Measurements from ENCODE around the gene AAK1.
"Not testable (repeated sequence)": the region's sequence is repeated elsewhere in the genome, so short reads cannot be mapped to it uniquely, and the experiment has no call there.

The AAK1 gene

DNA sequence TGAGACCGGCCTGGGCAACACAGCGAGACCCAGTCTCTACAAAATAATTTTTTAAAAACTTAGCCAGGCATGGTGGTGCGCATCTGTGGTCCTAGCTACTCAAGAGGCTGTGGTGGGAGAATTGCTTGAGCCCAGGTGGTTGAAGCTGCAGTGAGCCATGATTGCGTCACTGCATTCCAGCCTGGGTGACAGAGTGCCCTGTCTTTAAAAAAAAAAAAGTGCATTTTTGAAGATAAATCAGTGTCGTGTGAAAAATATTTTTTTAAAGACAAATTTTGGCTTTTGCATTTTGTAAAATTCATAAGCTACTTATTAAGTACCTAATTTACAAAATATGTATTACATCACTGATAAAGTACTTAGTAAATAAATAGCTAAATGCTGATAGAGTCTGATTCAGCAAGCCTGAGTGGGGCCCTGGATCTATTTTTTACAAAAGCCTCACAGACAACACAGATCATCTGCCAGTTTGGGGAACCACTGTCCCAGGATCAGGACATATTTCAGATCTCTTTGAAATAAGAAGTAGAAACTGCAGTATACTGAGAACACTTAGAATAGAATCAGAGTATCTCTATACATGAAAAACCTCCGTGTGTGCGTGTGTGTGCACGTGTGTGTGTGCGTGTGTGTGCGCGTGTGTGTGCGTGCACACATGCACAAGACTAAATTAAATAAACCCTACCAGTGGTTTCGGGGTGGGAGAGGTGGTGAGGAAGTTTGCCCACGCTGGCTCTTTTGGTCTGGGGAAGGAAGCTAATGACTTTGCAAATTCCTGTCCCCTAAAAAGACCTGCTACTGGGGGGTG is 61.6 kb downstream of the AAK1 start:
- Histone ChIP-seq H3K9ac (ENCODE audit: low read depth, low read length) (no peak overlapping the region), H3K27ac (ENCODE audit: low read depth, low read length) (no peak overlapping the region), H3K4me1 (ENCODE audit: insufficient read depth, low read length) (peaks cover 41% of the 10 kb centered on the region), H3K9me3 (ENCODE audit: insufficient read depth, low read depth, low read length) (no peaks in the 10 kb centered on the region), H3K4me3 (ENCODE audit: low read length) (no peak overlapping the region), H3K36me3 (ENCODE audit: insufficient read depth, low read length) (no peaks in the 10 kb centered on the region), H3K27me3 (ENCODE audit: insufficient read depth, low read length) (no peaks in the 10 kb centered on the region)
- WGBS, result 84% methylated on average over 12 of the region's 14 CpGs

DNA sequence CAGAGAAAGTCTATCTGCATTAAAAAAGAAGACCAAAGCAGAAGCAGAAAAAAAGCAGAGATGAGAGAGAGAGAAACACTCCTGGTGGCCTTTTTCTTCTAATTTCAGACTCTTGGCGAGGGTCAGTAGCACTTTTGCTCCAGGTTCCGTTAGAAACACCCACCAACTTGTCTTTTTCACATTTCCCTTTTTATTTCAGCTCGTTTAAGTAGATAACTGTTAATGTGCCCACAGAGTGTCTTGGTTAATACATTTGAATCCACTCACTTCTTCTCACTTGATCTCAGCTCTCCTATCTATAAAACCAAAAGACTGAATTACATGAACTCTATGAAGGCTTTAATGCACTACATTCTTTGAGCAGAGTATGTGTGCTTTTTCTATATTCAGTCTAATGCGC is 63.1 kb downstream of the AAK1 start:
- H3K36me3 ChIP-seq (ENCODE audit: insufficient read depth, low read length), result no peaks in the 10 kb centered on the region
- no peak overlapping the region for H3K27ac ChIP-seq (ENCODE audit: low read depth, low read length)
- no peaks in the 10 kb centered on the region for H3K27me3 ChIP-seq (ENCODE audit: insufficient read depth, low read length)
- peaks cover 29% of the 10 kb centered on the region for H3K4me1 ChIP-seq (ENCODE audit: insufficient read depth, low read length)
- no peak overlapping the region for H3K4me3 ChIP-seq (ENCODE audit: low read length)
- H3K9me3 ChIP-seq (ENCODE audit: insufficient read depth, low read depth, low read length), result no peaks in the 10 kb centered on the region
- WGBS, result 95% methylated on average over 4 of the region's 4 CpGs
- H3K9ac ChIP-seq (ENCODE audit: low read depth, low read length), result no peak overlapping the region

DNA sequence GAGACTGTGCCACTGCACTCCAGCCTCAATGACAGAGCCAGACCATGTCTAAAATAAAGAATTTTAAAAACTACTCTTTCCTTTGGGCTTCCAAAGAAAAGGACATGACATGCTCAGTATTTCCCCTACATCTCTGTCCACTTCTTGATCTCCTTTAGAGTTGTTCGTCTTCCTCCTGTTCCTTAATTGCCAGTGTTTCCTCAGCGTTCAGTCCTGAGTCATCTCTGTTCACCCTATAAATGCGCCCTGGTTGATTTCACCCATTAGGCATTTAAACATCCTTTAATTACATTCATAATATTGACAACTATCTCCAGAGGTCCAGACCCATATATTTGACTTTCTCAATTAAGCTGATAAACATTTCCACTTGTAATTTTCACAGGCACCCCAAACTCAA is 64.0 kb downstream of the AAK1 start:
- H3K9ac ChIP-seq (ENCODE audit: low read depth, low read length), result no peak overlapping the region
- no peak overlapping the region for H3K27ac ChIP-seq (ENCODE audit: low read depth, low read length)
- no peaks in the 10 kb centered on the region for H3K9me3 ChIP-seq (ENCODE audit: insufficient read depth, low read depth, low read length)
- 95% methylated on average over 3 of the region's 3 CpGs for WGBS
- H3K27me3 ChIP-seq (ENCODE audit: insufficient read depth, low read length), result no peaks in the 10 kb centered on the region
- no peaks in the 10 kb centered on the region for H3K36me3 ChIP-seq (ENCODE audit: insufficient read depth, low read length)
- H3K4me1 ChIP-seq (ENCODE audit: insufficient read depth, low read length), result peaks cover 29% of the 10 kb centered on the region
- no peak overlapping the region for H3K4me3 ChIP-seq (ENCODE audit: low read length)

DNA sequence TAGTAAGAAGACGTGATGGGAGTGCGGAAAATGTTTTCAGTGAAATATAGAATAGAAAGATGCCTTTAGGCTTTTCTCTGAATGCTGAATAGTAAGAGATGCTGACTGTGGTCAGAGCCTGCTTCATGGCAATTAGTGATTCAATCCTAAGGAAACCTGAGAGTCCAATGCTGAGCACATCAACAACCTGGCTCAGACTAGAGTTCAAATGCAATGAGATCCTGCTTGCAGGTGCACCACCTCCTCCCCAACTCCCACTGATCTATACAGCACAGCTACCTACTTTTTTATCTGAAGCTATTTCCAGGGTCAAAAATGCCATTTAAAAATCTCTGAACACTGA is 65.4 kb downstream of the AAK1 start:
- Histone ChIP-seq H3K9me3 (ENCODE audit: insufficient read depth, low read depth, low read length) (no peaks in the 10 kb centered on the region), H3K9ac (ENCODE audit: low read depth, low read length) (no peak overlapping the region), H3K4me1 (ENCODE audit: insufficient read depth, low read length) (peaks cover 29% of the 10 kb centered on the region), H3K36me3 (ENCODE audit: insufficient read depth, low read length) (no peaks in the 10 kb centered on the region), H3K27ac (ENCODE audit: low read depth, low read length) (no peak overlapping the region), H3K4me3 (ENCODE audit: low read length) (no peak overlapping the region), H3K27me3 (ENCODE audit: insufficient read depth, low read length) (no peaks in the 10 kb centered on the region)
- WGBS, result 93% methylated on average over 2 of the region's 2 CpGs

DNA sequence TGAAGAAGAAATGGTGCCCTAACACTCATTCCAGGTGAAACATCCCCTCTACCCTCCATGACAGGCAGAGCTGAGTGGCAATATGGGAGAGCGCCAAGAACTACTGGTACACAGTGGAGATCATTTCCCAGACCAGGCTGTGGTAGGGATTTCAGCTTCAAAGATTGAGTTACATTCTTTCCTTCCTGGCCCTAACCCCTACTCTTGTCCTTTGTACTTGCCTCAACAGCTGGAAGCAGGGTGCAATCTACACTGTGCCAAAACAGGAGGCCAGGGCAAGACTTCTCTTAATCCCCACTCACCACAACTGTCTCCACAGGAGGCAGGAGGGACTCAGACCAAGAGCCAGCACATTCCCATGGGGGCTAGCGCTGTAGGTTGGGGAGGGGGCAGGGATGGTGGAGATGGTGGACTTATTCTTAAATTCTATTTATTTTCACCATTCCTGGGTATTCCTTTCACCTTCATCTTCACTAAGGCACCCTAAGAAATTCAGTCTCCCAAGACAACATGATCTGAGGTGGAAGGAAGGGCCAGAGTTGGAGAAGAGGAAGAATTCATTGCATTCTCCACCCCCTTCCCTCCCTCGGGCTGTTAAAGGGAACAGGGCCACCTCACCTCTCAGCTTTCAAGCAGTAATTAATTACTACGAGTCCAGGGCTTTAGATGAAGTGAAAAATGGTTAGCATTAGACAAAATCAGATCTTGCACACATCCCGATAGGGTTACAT is 65.9 kb downstream of the AAK1 start:
- Histone ChIP-seq H3K27me3 (ENCODE audit: insufficient read depth, low read length) (no peaks in the 10 kb centered on the region), H3K9me3 (ENCODE audit: insufficient read depth, low read depth, low read length) (no peaks in the 10 kb centered on the region), H3K36me3 (ENCODE audit: insufficient read depth, low read length) (no peaks in the 10 kb centered on the region), H3K4me3 (ENCODE audit: low read length) (no peak overlapping the region), H3K9ac (ENCODE audit: low read depth, low read length) (no peak overlapping the region), H3K27ac (ENCODE audit: low read depth, low read length) (no peak overlapping the region), H3K4me1 (ENCODE audit: insufficient read depth, low read length) (peaks cover 34% of the 10 kb centered on the region)
- 86% methylated on average over 3 of the region's 5 CpGs for WGBS

DNA sequence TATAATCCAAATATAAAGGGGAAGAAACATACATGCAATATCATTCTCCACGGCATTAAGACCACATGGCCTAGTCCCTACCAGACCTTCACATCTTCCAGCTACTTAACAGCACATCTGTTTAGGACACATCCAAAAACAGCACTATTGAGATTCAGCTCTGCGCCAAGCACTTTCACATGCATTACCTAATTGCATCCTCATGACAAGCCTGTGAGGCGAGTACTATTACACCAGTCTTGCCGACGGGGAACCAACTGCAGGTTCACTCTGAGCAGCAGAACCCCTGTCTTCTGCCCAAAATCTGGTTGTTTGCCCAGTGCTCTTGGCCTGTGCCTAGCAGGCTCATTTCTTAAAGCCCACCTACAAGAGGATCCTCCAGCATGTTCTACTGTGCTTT is 66.7 kb downstream of the AAK1 start:
- no peak overlapping the region for H3K27ac ChIP-seq (ENCODE audit: low read depth, low read length)
- H3K9ac ChIP-seq (ENCODE audit: low read depth, low read length), result no peak overlapping the region
- 93% methylated on average over 5 of the region's 5 CpGs for WGBS
- no peaks in the 10 kb centered on the region for H3K9me3 ChIP-seq (ENCODE audit: insufficient read depth, low read depth, low read length)
- no peaks in the 10 kb centered on the region for H3K27me3 ChIP-seq (ENCODE audit: insufficient read depth, low read length)
- H3K4me1 ChIP-seq (ENCODE audit: insufficient read depth, low read length), result peaks cover 29% of the 10 kb centered on the region
- no peaks in the 10 kb centered on the region for H3K36me3 ChIP-seq (ENCODE audit: insufficient read depth, low read length)
- H3K4me3 ChIP-seq (ENCODE audit: low read length), result no peak overlapping the region

DNA sequence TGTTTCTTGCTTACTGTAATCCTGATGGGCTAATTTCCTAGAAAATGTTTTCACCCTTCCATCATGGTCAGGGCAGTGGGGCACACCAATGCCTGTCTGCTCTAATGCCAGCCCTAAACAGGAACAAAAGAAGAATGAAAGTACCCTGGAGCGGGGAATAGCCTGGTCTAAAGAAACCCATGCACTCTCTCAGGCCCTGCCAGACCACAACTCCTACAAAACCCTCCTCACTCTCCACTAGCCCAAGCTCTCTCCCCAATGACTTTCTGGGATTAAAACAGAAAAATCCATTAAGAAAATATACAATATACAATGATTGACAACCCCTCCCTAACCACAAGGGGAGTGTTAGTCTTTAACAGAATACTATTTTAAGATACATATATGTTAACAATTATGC is 67.6 kb downstream of the AAK1 start:
- WGBS, result 87% methylated on average over 1 of the region's 1 CpG
- no peaks in the 10 kb centered on the region for H3K9me3 ChIP-seq (ENCODE audit: insufficient read depth, low read depth, low read length)
- H3K4me1 ChIP-seq (ENCODE audit: insufficient read depth, low read length), result peaks cover 21% of the 10 kb centered on the region
- H3K27ac ChIP-seq (ENCODE audit: low read depth, low read length), result no peak overlapping the region
- no peak overlapping the region for H3K4me3 ChIP-seq (ENCODE audit: low read length)
- no peak overlapping the region for H3K9ac ChIP-seq (ENCODE audit: low read depth, low read length)
- H3K27me3 ChIP-seq (ENCODE audit: insufficient read depth, low read length), result no peaks in the 10 kb centered on the region
- H3K36me3 ChIP-seq (ENCODE audit: insufficient read depth, low read length), result no peaks in the 10 kb centered on the region

DNA sequence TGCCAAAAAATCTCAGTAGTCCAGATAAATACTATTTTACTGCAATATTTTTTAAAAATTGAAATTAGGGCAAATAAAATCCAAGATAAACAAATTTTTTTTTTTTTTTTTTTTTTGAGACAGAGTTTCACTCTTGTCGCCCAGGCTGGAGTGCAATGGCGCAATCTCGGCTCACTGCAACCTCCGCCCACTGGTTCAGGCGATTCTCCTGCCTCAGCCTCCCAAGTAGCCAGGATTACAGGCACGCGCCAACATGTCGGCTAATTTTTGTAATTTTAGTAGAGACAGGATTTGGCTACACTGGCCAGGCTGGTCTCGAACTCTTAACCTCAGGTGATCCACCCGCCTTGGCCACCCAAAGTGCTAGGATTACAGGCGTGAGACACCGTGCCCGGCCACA is 68.2 kb downstream of the AAK1 start:
- not testable (repeated sequence) for H3K9ac ChIP-seq (ENCODE audit: low read depth, low read length); H3K27me3 ChIP-seq (ENCODE audit: insufficient read depth, low read length)

DNA sequence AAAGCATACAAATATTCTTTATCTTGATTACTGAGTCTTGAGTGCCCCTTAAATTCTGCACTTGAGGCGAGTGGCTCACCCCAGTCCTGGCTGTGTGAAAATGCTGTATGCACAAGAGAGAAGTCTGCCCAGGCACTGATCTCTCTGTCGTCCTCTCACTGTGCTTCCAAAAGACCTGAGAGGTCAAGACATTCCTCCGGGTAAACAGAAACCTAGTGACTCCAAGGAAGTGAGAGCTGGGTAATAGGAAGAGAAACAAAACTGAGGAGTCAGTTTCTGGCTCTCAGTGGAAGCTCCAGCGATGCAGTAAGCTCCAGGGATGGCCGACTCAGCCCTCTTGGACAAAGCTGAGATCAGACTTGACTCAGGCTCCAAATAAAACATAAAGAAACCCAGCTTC is 70.9 kb downstream of the AAK1 start:
- WGBS, result 79% methylated on average over 5 of the region's 5 CpGs
- Histone ChIP-seq H3K9me3 (ENCODE audit: insufficient read depth, low read depth, low read length) (no peaks in the 10 kb centered on the region), H3K9ac (ENCODE audit: low read depth, low read length) (no peak overlapping the region), H3K36me3 (ENCODE audit: insufficient read depth, low read length) (no peaks in the 10 kb centered on the region), H3K27me3 (ENCODE audit: insufficient read depth, low read length) (no peaks in the 10 kb centered on the region), H3K4me1 (ENCODE audit: insufficient read depth, low read length) (peaks cover 13% of the 10 kb centered on the region), H3K4me3 (ENCODE audit: low read length) (no peak overlapping the region), H3K27ac (ENCODE audit: low read depth, low read length) (no peak overlapping the region)

More for the DNA sequence above, 68.2 kb downstream of the AAK1 start:
- H3K4me1 ChIP-seq (ENCODE audit: insufficient read depth, low read length), result peaks cover 21% of the 10 kb centered on the region
- not testable (repeated sequence) for H3K9me3 ChIP-seq (ENCODE audit: insufficient read depth, low read depth, low read length); H3K4me3 ChIP-seq (ENCODE audit: low read length); H3K36me3 ChIP-seq (ENCODE audit: insufficient read depth, low read length); H3K27ac ChIP-seq (ENCODE audit: low read depth, low read length)
- 96% methylated on average over 13 of the region's 13 CpGs for WGBS

DNA sequence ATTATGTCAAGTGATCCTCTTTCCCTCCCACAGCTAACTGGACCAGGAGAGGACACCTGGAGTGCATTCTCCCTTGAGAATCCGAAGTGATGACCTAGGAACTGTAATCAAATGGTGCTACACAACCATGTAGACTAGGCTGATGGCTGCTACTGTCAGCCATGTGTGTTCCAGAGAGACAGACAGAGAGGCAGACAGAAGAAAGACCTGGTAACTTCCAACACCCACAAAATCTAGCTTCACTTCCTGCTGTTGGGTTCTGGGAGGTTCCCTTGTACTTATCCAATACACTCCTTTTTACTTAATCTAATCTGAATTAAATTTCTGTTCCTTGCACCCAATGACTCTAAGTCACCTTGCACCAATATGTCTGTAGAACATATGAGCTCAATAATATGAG is 72.3 kb downstream of the AAK1 start:
- Histone ChIP-seq H3K9me3 (ENCODE audit: insufficient read depth, low read depth, low read length) (no peaks in the 10 kb centered on the region), H3K9ac (ENCODE audit: low read depth, low read length) (no peak overlapping the region), H3K4me3 (ENCODE audit: low read length) (no peak overlapping the region), H3K27ac (ENCODE audit: low read depth, low read length) (no peak overlapping the region), H3K4me1 (ENCODE audit: insufficient read depth, low read length) (peaks cover 6% of the 10 kb centered on the region), H3K27me3 (ENCODE audit: insufficient read depth, low read length) (no peaks in the 10 kb centered on the region), H3K36me3 (ENCODE audit: insufficient read depth, low read length) (no peaks in the 10 kb centered on the region)
- 90% methylated on average over 1 of the region's 1 CpG for WGBS

DNA sequence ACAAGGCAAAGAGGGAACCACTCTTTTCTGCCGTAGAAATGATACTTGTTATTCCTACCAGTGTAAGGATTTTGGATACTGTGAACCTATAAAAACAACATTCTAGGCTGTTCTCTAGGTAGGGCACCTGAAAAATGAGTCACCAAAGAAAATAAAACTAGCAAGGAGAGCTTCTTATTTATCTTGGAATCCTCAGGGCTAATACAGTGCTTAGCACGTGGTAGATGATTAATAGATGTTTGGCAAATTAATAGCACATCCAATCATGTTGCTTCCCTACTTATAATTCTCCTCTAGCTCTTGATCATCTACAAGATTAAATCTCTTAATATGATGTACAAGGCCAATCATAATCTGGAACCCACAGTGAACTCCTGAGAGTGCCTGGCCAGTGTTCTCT is 73.1 kb downstream of the AAK1 start:
- WGBS, result 83% methylated on average over 1 of the region's 2 CpGs

More for the DNA sequence above, 73.1 kb downstream of the AAK1 start:
- no peaks in the 10 kb centered on the region for H3K9me3 ChIP-seq (ENCODE audit: insufficient read depth, low read depth, low read length)
- no peaks in the 10 kb centered on the region for H3K36me3 ChIP-seq (ENCODE audit: insufficient read depth, low read length)
- no peak overlapping the region for H3K27ac ChIP-seq (ENCODE audit: low read depth, low read length)
- H3K27me3 ChIP-seq (ENCODE audit: insufficient read depth, low read length), result no peaks in the 10 kb centered on the region
- no peak overlapping the region for H3K4me3 ChIP-seq (ENCODE audit: low read length)
- H3K4me1 ChIP-seq (ENCODE audit: insufficient read depth, low read length), result peaks cover 6% of the 10 kb centered on the region
- no peak overlapping the region for H3K9ac ChIP-seq (ENCODE audit: low read depth, low read length)

All from HUES64 (cell line).